ENCODE results near the gene PRKAR2B.
"Not testable (repeated sequence)": the region's sequence is repeated elsewhere in the genome, so short reads cannot be mapped to it uniquely, and the experiment has no call there.

The PRKAR2B gene

DNA sequence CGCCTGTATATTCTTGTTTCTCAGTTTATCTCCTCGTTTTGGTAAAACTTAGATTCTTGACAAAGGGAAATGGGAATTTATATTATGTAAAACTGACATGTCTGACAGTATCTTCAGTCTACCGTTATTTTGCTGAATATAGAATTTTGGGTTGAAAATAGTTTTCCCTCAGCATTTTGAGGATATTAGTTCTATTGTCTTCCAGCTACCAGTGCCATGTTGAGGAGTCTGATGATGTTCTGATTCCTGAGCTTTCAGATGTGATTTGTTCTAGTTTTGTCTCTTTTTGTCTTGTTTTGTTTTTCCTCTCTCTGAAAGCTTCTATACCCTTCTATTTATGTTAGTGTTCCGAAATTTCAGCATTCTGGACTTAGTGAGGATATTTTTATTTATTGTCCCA lies 8.0 kb upstream of the PRKAR2B start:
- TF ChIP-seq, protein P1, sequence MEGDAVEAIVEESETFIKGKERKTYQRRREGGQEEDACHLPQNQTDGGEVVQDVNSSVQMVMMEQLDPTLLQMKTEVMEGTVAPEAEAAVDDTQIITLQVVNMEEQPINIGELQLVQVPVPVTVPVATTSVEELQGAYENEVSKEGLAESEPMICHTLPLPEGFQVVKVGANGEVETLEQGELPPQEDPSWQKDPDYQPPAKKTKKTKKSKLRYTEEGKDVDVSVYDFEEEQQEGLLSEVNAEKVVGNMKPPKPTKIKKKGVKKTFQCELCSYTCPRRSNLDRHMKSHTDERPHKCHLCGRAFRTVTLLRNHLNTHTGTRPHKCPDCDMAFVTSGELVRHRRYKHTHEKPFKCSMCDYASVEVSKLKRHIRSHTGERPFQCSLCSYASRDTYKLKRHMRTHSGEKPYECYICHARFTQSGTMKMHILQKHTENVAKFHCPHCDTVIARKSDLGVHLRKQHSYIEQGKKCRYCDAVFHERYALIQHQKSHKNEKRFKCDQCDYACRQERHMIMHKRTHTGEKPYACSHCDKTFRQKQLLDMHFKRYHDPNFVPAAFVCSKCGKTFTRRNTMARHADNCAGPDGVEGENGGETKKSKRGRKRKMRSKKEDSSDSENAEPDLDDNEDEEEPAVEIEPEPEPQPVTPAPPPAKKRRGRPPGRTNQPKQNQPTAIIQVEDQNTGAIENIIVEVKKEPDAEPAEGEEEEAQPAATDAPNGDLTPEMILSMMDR (IDR thresholded peaks at IDR 0.05; ENCODE audit: low read depth, low read length) = no peak
- TF ChIP-seq, protein P2, sequence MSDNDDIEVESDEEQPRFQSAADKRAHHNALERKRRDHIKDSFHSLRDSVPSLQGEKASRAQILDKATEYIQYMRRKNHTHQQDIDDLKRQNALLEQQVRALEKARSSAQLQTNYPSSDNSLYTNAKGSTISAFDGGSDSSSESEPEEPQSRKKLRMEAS (IDR thresholded peaks at IDR 0.05; ENCODE audit: low read depth, low read length) = no peak
- TF ChIP-seq POLR2A (IDR thresholded peaks at IDR 0.05; ENCODE audit: extremely low read depth, insufficient read length) (no peak), MYC (IDR thresholded peaks at IDR 0.05; ENCODE audit: low read depth, low read length) (no peak)
- no peak overlapping the region for H3K4me3 ChIP-seq (ENCODE audit: low read depth, low read length)
- DNase-seq (ENCODE audit: low read depth) = no peak

- no peak for DNase-seq (ENCODE audit: low read depth)
- no peak overlapping the region for H3K4me3 ChIP-seq (ENCODE audit: low read depth, low read length)
- TF ChIP-seq, protein P1 (IDR thresholded peaks at IDR 0.05; ENCODE audit: low read depth, low read length) = no peak
- no peak for TF ChIP-seq MYC (IDR thresholded peaks at IDR 0.05; ENCODE audit: low read depth, low read length)
- no peak for TF ChIP-seq POLR2A (IDR thresholded peaks at IDR 0.05; ENCODE audit: extremely low read depth, insufficient read length)
- TF ChIP-seq, protein P2 (IDR thresholded peaks at IDR 0.05; ENCODE audit: low read depth, low read length) = no peak
These were observed 6.5 kb upstream of the PRKAR2B start for GRCh38 chr7:107037717-107038603.

DNA sequence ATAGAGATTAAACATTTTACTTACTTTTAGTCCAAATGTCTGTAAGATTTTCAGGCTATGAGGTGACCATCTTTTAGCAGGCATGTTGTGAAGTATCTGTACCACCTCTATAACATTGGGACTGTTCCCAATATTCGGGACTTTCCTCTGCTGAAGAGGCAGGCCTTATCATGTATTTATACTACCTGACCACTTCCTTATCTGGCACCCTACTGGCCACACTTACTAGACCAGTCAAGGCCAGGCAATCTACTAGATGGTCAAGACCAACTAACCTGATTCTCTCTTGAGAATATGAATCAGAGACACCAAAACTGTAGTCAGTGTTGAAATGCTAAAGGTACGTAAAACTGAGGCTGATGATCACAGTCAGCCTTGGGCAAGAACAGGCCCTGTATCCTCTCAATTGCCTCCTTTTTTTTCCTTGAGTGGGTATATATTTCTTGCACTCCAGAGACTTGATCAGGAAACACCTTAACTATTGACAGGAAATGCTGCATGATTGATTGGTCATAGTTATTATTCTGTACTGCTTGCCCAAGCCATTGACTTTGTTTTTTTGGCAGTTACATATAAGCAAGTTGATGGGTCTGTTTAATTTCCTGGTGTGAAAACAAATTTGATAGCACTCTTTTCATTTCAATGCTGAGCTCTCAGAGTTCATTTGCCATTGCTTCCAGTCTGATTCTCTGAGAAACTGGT lies 5.2 kb upstream of the PRKAR2B start:
- DNase-seq (ENCODE audit: low read depth) = no peak
- TF ChIP-seq MYC (IDR thresholded peaks at IDR 0.05; ENCODE audit: low read depth, low read length) (no peak), POLR2A (IDR thresholded peaks at IDR 0.05; ENCODE audit: extremely low read depth, insufficient read length) (no peak)
- TF ChIP-seq, protein P2 (IDR thresholded peaks at IDR 0.05; ENCODE audit: low read depth, low read length) = no peak
- TF ChIP-seq, protein P1 (IDR thresholded peaks at IDR 0.05; ENCODE audit: low read depth, low read length) = no peak
- H3K4me3 ChIP-seq (ENCODE audit: low read depth, low read length) = no peak overlapping the region

GRCh38 chr7:107041097-107041496 lies 3.4 kb upstream of the PRKAR2B start:
- TF ChIP-seq, protein P2 (IDR thresholded peaks at IDR 0.05; ENCODE audit: low read depth, low read length) = no peak
- no peak for TF ChIP-seq POLR2A (IDR thresholded peaks at IDR 0.05; ENCODE audit: extremely low read depth, insufficient read length)
- no peak for TF ChIP-seq MYC (IDR thresholded peaks at IDR 0.05; ENCODE audit: low read depth, low read length)
- TF ChIP-seq, protein P1 (IDR thresholded peaks at IDR 0.05; ENCODE audit: low read depth, low read length) = no peak
- no peak overlapping the region for H3K4me3 ChIP-seq (ENCODE audit: low read depth, low read length)
- DNase-seq (ENCODE audit: low read depth) = no peak

GRCh38 chr7:107041764-107042163 lies 2.7 kb upstream of the PRKAR2B start:
- H3K4me3 ChIP-seq (ENCODE audit: low read depth, low read length); DNase-seq (ENCODE audit: low read depth): not testable (repeated sequence)

GRCh38 chr7:107042326-107042910 lies 2.1 kb upstream of the PRKAR2B start:
- H3K4me3 ChIP-seq (ENCODE audit: low read depth, low read length); DNase-seq (ENCODE audit: low read depth): not testable (repeated sequence)

All from NB4 (cell line).